Measurements from ENCODE around the gene ATP10B. TPM values are rescaled to one million over a fixed set of nuclear protein-coding genes. Genes with fewer than 3 reads are reported as not detected.

The ATP10B gene
- total RNA-seq, 1 donor: not detected

DNA sequence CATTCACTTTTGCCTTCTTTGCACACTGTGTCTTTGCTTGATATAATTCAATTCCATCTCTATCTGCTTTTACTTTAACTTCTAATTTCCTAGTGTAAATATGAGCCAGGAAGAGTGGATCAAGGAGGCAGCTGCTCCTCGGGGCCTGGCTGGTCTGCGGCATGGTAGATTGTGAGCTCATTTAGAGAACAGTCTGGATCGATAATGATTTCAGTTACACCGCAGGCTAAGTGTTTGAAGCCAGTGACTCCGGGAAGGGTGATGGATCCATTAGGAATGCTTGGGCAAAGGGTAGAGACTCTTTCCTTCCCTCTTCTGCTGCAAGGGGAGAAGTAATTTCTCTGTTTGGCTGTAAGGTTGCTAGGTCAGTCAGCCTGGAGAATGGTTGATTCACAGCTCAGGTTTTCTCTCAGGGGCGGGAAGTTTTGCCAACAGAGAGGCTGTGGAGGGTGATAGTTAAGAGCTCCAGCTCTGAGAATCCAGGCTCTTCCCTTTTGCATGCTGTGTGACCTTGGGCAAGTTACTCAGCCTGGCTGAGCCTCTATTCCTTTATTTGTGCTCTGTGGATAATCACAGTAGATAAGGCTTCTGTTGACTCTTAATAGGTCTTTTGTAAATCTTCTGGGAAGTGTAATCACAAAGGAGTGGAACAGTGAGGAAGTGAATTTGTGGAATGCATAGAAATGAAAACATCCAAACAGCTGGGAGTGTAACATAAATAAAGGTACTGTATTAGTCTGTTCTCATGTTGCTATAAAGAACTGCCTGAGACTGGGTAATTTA, 331.2 kb downstream of the ATP10B start:
- DNase-seq (ENCODE audit: low read depth in 2 of 3, low spot score in 2 of 3): no peak

DNA sequence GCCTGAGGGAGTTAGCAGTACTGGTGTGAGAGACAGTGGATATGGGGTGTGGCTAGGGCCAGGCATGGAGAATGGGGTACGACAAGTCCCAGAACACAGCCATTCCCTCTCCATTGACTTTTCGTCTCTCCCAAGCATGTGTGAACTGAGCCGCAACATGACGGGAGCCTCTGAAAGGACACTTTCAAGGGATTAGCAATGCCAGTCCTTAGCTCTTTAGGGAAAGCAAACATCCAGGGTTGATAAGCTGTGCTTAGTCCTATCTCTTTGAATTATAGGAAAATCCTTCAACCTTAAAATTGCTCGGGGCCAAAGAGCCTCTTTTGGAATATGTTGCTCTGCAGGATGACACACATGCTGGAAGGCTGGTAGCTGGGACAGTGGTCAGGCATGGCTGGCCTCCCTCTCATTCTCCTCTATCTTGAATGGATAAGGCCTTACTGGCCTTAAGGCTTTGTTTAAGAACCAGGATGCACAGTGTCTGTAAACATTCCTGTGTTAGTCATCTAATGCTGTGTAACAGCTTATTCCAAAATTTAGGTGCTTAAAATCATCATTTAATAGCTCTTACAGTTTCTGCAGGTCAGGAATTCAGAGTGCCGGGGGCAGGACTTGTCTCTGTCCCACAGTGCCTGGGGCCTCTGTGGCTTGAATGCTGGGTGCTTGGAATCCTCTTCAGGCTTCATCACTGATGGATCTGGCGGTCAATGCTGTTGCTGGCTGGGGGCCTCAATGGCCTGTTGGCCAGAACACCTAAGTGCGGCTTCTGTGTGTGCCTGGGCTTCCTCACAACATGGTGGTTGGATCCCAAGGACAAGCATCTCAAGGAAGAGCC, 335.1 kb downstream of the ATP10B start:
- DNase-seq (ENCODE audit: low read depth in 2 of 3, low spot score in 2 of 3): no peak

DNA sequence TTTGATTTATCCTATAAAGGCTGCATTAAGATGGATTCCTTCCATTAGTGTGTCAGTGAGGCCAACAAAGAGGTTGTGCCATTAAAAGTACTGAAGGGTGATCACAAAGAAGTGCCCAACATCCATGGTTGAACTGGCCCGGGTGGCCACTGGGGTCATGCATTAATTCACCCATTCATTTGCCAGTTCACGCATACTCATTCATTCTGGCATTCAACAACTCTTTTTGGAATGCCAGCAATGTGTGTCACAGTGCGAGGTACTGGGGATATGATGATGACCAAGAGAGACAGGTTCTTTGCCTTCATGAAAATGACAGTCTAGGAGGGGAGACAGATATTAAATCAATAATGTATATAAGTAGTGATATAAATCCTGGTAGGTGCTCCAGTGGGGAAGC, 337.1 kb downstream of the ATP10B start:
- no peak for DNase-seq (ENCODE audit: low read depth in 2 of 3, low spot score in 2 of 3)

DNA sequence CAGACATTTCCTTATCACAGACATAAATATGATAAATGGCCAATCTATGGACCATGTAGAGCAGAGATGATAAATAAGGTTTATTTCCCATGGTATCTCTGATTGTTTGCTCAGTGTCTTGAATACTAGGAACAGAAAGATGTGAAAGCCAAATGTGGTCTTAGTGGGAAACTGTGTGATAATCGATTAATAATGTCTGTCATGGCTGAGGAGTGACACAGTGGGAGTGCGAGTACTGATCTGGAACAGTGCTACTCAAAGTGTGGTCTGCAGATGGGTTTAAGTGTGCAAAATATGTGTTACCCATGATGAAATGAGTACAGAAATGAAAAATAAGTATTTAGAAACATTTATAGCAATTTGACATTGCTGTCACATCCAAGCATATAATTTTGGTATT, 337.8 kb downstream of the ATP10B start:
- DNase-seq (ENCODE audit: low read depth in 2 of 3, low spot score in 2 of 3): no peak

DNA sequence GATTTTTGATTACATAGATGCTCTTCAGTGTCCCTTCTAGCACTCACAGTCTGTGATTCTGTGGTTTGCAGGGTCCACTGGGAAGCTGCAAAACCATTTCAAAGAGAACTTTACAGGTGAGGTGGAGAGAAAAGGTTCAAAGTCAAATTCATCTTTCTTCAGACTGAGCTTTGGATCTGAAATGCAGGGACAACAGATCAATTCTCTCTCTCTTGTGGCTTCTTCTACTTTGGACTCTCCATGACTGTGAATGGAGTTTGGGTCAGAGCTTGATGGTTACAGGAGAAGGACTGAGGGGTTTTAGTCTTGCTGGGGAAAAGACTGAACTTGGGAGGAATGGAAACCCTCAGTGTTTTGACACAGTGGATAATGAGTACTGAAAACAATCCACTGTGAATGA, 338.5 kb downstream of the ATP10B start:
- DNase-seq (ENCODE audit: low read depth in 2 of 3, low spot score in 2 of 3): no peak

Data from hematopoietic multipotent progenitor cell (in vitro differentiated cells).